ENCODE data around the gene PPA1.

Gene PPA1

DNA sequence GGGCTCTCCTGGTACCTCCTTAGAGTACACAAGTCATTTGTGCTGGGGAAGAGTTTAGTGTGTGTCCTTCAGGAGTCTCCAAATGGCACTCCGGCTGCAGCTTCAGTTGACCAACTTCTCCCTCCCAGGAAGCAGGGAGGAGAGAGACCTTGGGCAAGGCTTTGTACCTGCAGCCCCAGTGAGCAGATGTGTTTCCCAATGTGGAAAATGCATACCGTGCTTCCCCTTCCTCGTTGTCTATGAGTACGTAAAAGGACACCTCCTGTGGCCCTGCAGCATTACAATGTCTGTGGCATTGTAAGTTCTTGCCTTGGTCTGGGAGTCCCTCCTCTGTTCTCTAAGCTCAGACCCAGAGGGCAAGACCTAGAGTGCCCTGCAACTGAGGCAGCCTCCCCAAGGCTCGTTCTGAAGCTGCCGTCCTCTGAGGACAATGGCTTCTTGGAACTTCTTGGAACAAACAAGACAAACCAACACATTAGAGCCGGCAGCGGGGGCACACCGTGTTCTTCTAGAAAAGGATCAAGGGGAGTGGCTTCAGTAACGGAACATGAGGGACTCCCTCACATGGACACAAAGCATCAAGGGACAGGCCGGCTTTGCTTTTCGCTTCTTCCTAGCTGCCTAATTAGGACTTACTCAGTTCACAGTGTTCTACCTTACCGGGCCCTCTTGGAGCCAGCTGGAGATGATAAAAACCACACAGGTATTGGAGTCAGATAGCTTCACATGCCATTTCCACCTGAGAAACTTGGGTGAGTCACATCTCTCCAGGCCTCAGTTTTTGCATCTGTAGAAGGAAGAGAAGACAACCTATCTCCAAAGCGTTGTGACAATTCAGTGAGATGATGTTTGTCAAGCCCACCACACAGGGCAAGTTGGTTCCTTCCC is 20.9 kb upstream of the PPA1 start:
- TF ChIP-seq TOX (CRISPR knock-in tag; IDR thresholded peaks at IDR 0.05; ENCODE audit: borderline replicate concordance) (no peak), ZNF565 (CRISPR knock-in tag; conservative IDR thresholded peaks at IDR 0.05; ENCODE audit: low read depth) (no peak), PPARA (CRISPR knock-in tag; IDR thresholded peaks at IDR 0.05; ENCODE audit: borderline replicate concordance) (no peak), ZFP30 (CRISPR knock-in tag; IDR thresholded peaks at IDR 0.05) (no peak)
- TF ChIP-seq, protein P1, sequence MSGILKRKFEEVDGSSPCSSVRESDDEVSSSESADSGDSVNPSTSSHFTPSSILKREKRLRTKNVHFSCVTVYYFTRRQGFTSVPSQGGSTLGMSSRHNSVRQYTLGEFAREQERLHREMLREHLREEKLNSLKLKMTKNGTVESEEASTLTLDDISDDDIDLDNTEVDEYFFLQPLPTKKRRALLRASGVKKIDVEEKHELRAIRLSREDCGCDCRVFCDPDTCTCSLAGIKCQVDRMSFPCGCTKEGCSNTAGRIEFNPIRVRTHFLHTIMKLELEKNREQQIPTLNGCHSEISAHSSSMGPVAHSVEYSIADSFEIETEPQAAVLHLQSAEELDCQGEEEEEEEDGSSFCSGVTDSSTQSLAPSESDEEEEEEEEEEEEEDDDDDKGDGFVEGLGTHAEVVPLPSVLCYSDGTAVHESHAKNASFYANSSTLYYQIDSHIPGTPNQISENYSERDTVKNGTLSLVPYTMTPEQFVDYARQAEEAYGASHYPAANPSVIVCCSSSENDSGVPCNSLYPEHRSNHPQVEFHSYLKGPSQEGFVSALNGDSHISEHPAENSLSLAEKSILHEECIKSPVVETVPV (CRISPR knock-in tag; IDR thresholded peaks at IDR 0.05): no peak
- no peak for ATAC-seq

DNA sequence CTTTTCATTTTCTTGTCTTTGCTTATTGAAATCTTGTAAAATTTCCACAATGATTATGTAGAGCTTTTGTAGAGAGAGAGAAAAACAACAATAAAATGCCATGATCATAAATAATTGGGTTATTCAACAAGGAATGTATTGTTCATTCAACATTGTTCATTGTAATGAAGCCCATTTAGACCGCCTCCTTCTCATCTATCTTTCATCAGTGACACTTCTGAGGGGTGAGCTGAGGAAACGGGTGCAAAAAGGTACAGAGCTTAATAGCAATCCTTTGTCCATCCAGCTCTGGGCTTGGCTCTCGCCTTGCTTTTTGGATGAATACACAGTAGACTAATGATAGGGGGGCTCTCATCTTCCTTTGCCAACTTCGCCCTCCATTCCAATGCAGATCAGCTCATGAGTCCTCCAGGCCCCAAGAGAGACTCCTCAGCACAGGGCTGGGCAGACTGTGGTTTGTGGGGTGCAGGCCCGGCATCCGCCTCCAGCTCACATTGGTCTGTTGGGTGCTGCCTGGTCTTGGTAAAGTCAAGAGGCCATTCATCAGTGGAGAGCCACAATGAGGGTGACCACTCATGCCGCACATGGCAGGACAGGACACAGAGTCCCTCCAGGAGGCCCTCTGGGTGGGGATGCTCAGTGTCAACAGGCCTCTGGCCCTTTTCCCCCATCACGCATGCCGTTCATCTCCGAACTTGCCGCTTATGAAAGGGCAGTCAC is 17.9 kb upstream of the PPA1 start:
- ATAC-seq: no peak
- TF ChIP-seq TOX (CRISPR knock-in tag; IDR thresholded peaks at IDR 0.05; ENCODE audit: borderline replicate concordance) (no peak), ESRRG (CRISPR knock-in tag; IDR thresholded peaks at IDR 0.05) (no peak), ZFP30 (CRISPR knock-in tag; IDR thresholded peaks at IDR 0.05) (no peak), PPARA (CRISPR knock-in tag; IDR thresholded peaks at IDR 0.05; ENCODE audit: borderline replicate concordance) (no peak), ZC3H10 (CRISPR knock-in tag; IDR thresholded peaks at IDR 0.05) (no peak), ZFP3 (CRISPR knock-in tag; IDR thresholded peaks at IDR 0.05) (no peak), ZNF70 (CRISPR knock-in tag; IDR thresholded peaks at IDR 0.05) (no peak), ISL1 (CRISPR knock-in tag; IDR thresholded peaks at IDR 0.05) (no peak), ZNF8 (CRISPR knock-in tag; IDR thresholded peaks at IDR 0.05) (no peak), OSR1 (CRISPR knock-in tag; IDR thresholded peaks at IDR 0.05) (no peak), BACH2 (CRISPR knock-in tag; IDR thresholded peaks at IDR 0.05; ENCODE audit: borderline replicate concordance) (no peak), CSDC2 (CRISPR knock-in tag; IDR thresholded peaks at IDR 0.05) (no peak), ARNTL (CRISPR knock-in tag; IDR thresholded peaks at IDR 0.05; ENCODE audit: borderline replicate concordance, low read depth) (no peak), GLIS3 (CRISPR knock-in tag; IDR thresholded peaks at IDR 0.05) (no peak), SNAI2 (CRISPR knock-in tag; IDR thresholded peaks at IDR 0.05) (no peak)
- TF ChIP-seq, protein P1 (CRISPR knock-in tag; IDR thresholded peaks at IDR 0.05): no peak
- TF ChIP-seq, protein P2, sequence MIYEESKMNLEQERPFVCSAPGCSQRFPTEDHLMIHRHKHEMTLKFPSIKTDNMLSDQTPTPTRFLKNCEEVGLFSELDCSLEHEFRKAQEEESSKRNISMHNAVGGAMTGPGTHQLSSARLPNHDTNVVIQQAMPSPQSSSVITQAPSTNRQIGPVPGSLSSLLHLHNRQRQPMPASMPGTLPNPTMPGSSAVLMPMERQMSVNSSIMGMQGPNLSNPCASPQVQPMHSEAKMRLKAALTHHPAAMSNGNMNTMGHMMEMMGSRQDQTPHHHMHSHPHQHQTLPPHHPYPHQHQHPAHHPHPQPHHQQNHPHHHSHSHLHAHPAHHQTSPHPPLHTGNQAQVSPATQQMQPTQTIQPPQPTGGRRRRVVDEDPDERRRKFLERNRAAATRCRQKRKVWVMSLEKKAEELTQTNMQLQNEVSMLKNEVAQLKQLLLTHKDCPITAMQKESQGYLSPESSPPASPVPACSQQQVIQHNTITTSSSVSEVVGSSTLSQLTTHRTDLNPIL (CRISPR knock-in tag; IDR thresholded peaks at IDR 0.05; ENCODE audit: low read depth): no peak
- TF ChIP-seq, protein P3, sequence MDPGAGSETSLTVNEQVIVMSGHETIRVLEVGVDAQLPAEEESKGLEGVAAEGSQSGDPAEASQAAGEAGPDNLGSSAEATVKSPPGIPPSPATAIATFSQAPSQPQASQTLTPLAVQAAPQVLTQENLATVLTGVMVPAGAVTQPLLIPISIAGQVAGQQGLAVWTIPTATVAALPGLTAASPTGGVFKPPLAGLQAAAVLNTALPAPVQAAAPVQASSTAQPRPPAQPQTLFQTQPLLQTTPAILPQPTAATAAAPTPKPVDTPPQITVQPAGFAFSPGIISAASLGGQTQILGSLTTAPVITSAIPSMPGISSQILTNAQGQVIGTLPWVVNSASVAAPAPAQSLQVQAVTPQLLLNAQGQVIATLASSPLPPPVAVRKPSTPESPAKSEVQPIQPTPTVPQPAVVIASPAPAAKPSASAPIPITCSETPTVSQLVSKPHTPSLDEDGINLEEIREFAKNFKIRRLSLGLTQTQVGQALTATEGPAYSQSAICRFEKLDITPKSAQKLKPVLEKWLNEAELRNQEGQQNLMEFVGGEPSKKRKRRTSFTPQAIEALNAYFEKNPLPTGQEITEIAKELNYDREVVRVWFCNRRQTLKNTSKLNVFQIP (CRISPR knock-in tag; IDR thresholded peaks at IDR 0.05; ENCODE audit: borderline replicate concordance, low read depth): no peak

DNA sequence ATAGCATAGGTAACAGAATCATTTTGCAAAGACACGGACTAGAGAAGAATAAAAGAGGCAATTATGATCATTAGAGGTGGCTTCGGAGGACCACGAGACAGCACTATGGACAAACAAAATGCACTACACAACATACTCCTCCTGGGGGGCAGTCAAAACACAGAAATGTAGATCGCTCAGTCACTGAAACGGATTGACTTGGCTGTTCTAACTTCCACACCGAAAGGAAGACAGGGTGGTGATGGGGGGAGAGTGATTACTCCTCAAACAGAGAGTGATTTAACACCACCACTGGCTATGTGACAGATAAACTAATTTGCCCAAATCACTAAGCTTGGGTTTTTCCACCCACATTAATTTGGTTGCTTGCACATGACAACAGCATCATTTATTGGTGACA is 14.1 kb upstream of the PPA1 start:
- TF ChIP-seq, protein P4, sequence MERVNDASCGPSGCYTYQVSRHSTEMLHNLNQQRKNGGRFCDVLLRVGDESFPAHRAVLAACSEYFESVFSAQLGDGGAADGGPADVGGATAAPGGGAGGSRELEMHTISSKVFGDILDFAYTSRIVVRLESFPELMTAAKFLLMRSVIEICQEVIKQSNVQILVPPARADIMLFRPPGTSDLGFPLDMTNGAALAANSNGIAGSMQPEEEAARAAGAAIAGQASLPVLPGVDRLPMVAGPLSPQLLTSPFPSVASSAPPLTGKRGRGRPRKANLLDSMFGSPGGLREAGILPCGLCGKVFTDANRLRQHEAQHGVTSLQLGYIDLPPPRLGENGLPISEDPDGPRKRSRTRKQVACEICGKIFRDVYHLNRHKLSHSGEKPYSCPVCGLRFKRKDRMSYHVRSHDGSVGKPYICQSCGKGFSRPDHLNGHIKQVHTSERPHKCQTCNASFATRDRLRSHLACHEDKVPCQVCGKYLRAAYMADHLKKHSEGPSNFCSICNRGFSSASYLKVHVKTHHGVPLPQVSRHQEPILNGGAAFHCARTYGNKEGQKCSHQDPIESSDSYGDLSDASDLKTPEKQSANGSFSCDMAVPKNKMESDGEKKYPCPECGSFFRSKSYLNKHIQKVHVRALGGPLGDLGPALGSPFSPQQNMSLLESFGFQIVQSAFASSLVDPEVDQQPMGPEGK (CRISPR knock-in tag; IDR thresholded peaks at IDR 0.05; ENCODE audit: borderline replicate concordance): no peak
- no peak for TF ChIP-seq ZFP3 (CRISPR knock-in tag; IDR thresholded peaks at IDR 0.05)
- TF ChIP-seq, protein P5, sequence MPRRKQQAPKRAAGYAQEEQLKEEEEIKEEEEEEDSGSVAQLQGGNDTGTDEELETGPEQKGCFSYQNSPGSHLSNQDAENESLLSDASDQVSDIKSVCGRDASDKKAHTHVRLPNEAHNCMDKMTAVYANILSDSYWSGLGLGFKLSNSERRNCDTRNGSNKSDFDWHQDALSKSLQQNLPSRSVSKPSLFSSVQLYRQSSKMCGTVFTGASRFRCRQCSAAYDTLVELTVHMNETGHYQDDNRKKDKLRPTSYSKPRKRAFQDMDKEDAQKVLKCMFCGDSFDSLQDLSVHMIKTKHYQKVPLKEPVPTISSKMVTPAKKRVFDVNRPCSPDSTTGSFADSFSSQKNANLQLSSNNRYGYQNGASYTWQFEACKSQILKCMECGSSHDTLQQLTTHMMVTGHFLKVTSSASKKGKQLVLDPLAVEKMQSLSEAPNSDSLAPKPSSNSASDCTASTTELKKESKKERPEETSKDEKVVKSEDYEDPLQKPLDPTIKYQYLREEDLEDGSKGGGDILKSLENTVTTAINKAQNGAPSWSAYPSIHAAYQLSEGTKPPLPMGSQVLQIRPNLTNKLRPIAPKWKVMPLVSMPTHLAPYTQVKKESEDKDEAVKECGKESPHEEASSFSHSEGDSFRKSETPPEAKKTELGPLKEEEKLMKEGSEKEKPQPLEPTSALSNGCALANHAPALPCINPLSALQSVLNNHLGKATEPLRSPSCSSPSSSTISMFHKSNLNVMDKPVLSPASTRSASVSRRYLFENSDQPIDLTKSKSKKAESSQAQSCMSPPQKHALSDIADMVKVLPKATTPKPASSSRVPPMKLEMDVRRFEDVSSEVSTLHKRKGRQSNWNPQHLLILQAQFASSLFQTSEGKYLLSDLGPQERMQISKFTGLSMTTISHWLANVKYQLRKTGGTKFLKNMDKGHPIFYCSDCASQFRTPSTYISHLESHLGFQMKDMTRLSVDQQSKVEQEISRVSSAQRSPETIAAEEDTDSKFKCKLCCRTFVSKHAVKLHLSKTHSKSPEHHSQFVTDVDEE (CRISPR knock-in tag; IDR thresholded peaks at IDR 0.05): no peak
- no peak for TF ChIP-seq ARNTL (CRISPR knock-in tag; IDR thresholded peaks at IDR 0.05; ENCODE audit: borderline replicate concordance, low read depth)
- no peak for TF ChIP-seq GLIS3 (CRISPR knock-in tag; IDR thresholded peaks at IDR 0.05)
- no peak for ATAC-seq

Measured in SK-N-SH treated with all-trans-retinoic acid at 6 μM for 48 hours (cell line).